Choroid plexus epithelial cell (primary cell): ENCODE results near the gene FBN1.
A peak's percentile ranks its signal among the peaks of the same experiment; 100 is the strongest.

ENCODE experiments used
- DNase-seq: peaks from one replicate; pipeline ENCODE4 v3.0.0-alpha.2; 2010; ENCODE audit warnings: low read depth
- H3K4me3 ChIP-seq: 2 replicates; pipeline ENCODE4 v1.5.1; 2011; ENCODE audit warnings: low read depth, mild to moderate bottlenecking, control low read depth, low read length, moderate library complexity
- CTCF ChIP-seq: conservative IDR thresholded peaks from 2 replicates; pipeline ENCODE4 v1.5.1; 2011; ENCODE audit warnings: low read depth, mild to moderate bottlenecking, control low read depth, inconsistent platforms, low read length, moderate library complexity

FBN1 gene

DNA sequence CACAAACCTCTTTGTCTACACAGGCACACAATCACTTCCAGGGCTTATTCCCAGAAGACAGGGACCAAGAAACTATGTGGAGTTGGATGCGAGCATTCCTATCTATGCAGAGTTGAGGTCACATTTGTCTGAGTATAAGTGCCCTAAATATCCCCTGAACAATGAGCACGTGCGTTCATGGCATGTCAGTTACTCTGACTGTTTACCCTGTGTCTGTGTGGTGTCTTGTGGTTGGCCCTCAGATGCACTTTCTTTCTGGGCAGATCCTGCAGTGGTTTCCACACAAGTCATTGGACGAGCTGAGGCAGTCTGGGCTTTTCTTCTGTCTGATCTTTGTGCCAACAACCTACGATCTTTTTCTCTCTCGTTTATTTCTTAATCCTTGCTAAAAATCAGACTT is 134.5 kb downstream of the FBN1 start:
- H3K4me3 ChIP-seq: no peak overlapping the region
- peak; percentile 52 for DNase-seq
- no peak for TF ChIP-seq CTCF

DNA sequence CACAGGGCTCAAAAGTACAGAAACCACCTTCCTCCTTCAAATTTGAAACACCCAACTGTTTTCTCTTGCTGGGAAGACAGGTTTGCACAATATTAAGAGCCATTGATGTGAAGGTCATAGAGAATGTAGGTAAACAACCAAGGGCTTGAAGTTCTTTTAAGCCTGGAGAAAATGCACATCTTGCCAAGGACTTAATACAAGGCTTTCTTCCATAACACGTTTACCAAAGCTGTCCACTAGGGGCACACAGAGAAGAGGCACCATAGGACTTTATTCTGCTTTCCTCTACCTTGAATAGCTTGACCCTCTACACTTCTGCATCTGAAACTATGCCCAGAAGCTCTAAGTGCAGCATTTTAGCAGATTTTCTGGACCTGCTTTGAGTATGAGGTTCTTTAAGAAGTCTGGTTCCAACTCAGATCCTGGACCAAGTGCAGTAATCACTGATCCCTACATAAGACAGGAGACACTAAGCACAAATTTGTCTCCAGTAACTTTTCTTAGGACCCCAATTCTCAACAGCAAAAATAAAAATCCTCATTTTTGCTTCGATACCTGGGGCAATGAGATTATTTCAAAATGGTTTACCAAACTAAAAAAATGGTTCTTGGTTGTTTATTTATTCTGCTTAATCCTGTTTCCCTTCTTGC is 138.0 kb downstream of the FBN1 start:
- TF ChIP-seq CTCF: peak; percentile 78
- peak; percentile 90 for DNase-seq
- H3K4me3 ChIP-seq: no peak overlapping the region

DNA sequence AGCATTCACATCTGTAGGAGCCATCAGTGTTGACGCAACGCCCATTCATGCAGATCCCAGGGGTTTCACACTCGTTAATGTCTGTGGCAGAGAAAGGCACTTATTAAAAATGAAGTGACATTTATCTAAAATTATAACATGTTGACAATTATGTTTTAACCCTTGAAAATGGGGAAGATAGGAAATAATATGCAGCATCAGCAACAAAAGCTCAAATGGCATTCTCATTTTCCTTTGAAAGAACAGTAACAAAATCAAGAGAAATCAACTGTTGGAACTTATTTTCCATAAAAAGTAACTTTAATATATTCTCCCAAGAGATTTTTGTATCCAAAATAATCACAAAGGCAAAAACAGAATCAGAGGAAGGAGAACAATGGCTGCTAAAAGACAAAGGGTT is 140.4 kb downstream of the FBN1 start:
- no peak for DNase-seq
- TF ChIP-seq CTCF: no peak
- no peak overlapping the region for H3K4me3 ChIP-seq

DNA sequence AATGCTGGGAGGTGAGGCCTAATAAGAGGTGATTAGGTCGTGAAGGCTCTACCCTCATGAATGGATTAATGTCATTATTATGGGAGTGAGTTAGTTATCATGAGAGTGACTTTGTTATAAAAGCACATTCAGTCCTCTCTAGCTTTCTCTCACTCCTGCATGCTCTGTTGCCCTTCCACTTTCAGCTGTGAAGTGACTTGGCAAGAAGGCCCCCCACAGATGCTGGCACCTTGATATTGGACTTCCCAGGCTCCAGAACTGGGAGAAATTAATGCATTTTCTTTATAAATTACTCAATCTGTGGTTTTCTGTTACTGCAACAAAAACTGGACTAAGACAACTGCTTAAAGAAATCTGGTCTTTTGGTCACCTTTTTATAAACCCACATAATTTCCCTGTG is 144.3 kb downstream of the FBN1 start:
- no peak overlapping the region for H3K4me3 ChIP-seq
- DNase-seq: no peak
- no peak for TF ChIP-seq CTCF

DNA sequence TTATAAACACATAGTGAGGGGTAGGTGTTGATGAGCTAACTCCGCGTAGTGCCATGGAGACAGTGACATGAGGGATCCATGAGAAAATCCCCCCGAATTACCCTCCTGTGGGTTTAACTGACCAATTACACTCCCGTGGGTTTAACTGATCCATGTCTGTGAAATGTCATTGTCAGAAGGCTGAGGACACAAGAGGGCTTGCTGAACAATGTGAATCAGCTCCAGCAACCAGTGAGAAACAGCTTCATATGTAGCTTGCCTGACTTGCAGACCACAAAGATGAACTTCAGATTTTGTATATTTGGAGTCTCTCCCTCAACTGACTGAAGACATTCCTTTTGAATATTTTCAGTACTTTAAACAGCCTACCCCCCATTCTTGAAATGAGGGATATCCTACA is 144.9 kb downstream of the FBN1 start:
- no peak overlapping the region for H3K4me3 ChIP-seq
- TF ChIP-seq CTCF: no peak
- peak; percentile 34 for DNase-seq

- TF ChIP-seq CTCF: no peak
- H3K4me3 ChIP-seq: no peak overlapping the region
- DNase-seq: no peak
Measured at GRCh38 chr15:48499978-48500377, 145.5 kb downstream of the FBN1 start.

GRCh38 chr15:48498828-48499227 is 146.7 kb downstream of the FBN1 start:
- DNase-seq: no peak
- TF ChIP-seq CTCF: no peak
- H3K4me3 ChIP-seq: no peak overlapping the region
